Loucy (cell line): ENCODE data around the gene CCDC3.

ENCODE experiments used
- H2AFZ ChIP-seq: fragments of 200-600 bp; sonication (generic); 2 replicates; pipeline ENCODE4 v1.6.0; 2016; ENCODE audit warnings: antibody characterized with exemption, mild to moderate bottlenecking, low read length, moderate library complexity
- H3F3A ChIP-seq: fragments of 200-600 bp; 2 replicates; pipeline ENCODE4 v1.6.0; 2016; ENCODE audit warnings: antibody characterized with exemption, low read depth, mild to moderate bottlenecking
- H3K27me3 ChIP-seq: fragments of 200-600 bp; sonication (generic); 2 replicates; pipeline ENCODE4 v1.6.1; 2014; ENCODE audit warnings: low read length, mild to moderate bottlenecking; ENCODE audit not compliant: insufficient read depth, poor library complexity, severe bottlenecking
- H3K36me3 ChIP-seq: fragments of 200-600 bp; sonication (generic); 2 replicates; pipeline ENCODE4 v1.6.1; 2016; ENCODE audit warnings: low read length; ENCODE audit not compliant: insufficient read depth
- H3K4me1 ChIP-seq: fragments of 200-600 bp; sonication (generic); 2 replicates; pipeline ENCODE4 v1.5.1; 2014; ENCODE audit warnings: low read length, mild to moderate bottlenecking; ENCODE audit not compliant: insufficient read depth, poor library complexity, severe bottlenecking
- H3K4me2 ChIP-seq: fragments of 200-600 bp; sonication (generic); 2 replicates; pipeline ENCODE4 v1.6.0; 2014; ENCODE audit warnings: antibody characterized with exemption, low read length, low read depth, mild to moderate bottlenecking; ENCODE audit not compliant: poor library complexity, severe bottlenecking
- H3K4me3 ChIP-seq: fragments of 200-600 bp; sonication (generic); 2 replicates; pipeline ENCODE4 v1.5.1; 2014; ENCODE audit warnings: low read length, mild to moderate bottlenecking, mixed read lengths; ENCODE audit not compliant: poor library complexity, severe bottlenecking
- H3K79me2 ChIP-seq: fragments of 200-600 bp; sonication (generic); 2 replicates; pipeline ENCODE4 v1.6.1; 2014; ENCODE audit warnings: low read length; ENCODE audit not compliant: insufficient read depth
- H3K9ac ChIP-seq: fragments of 200-600 bp; sonication (generic); 2 replicates; pipeline ENCODE4 v1.6.0; 2014; ENCODE audit warnings: mild to moderate bottlenecking, low read depth, low read length, moderate library complexity; ENCODE audit not compliant: poor library complexity, severe bottlenecking
- H3K9me2 ChIP-seq: fragments of 200-600 bp; sonication (generic); replicated peaks from 2 replicates; pipeline ENCODE4 v1.6.1; 2016; ENCODE audit warnings: low read depth, low read length, mixed read lengths
- H3K9me3 ChIP-seq: fragments of 200-600 bp; sonication (generic); 2 replicates; pipeline ENCODE4 v1.6.1; 2014; ENCODE audit warnings: mild to moderate bottlenecking, antibody characterized with exemption, low read length, low read depth; ENCODE audit not compliant: insufficient read depth
- H4K20me1 ChIP-seq: fragments of 200-600 bp; sonication (generic); 2 replicates; pipeline ENCODE4 v1.6.0; 2014; ENCODE audit warnings: antibody characterized with exemption, low read length, mild to moderate bottlenecking; ENCODE audit not compliant: insufficient read depth, poor library complexity, severe bottlenecking
- EZH2phosphoT487 ChIP-seq: fragments of 200-600 bp; IDR thresholded peaks from 2 replicates; pipeline ENCODE4 v1.6.1; 2018; ENCODE audit warnings: antibody characterized with exemption, mild to moderate bottlenecking, moderate library complexity, borderline replicate concordance
- TF ChIP-seq, protein P1 (sequence below): fragments of 200-600 bp; sonication (generic); conservative IDR thresholded peaks from 2 replicates; pipeline ENCODE4 v1.5.1; 2014; ENCODE audit warnings: mild to moderate bottlenecking, antibody characterized with exemption, low read length

CCDC3 gene

DNA sequence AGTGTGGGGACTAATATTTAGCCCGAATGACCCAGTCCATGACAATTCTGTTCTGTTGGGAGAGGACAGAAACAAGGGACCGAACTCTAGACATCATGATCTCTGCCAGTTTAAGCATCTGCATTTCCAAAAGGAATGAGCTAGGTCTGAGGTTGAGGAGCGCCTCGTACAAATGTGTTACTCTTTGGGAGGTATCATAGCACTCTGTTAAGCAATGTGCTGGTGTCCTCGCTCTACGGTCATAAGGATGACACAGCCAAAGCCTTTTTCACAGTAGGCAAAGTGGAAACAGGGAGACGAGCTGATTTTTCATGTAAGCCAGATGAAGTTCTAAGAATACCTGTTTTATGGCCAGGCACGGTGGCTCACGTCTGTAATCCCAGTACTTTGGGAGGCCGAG is 15.4 kb upstream of the CCDC3 start:
- H3F3A ChIP-seq, result no peaks in the 10 kb centered on the region
- TF ChIP-seq, protein P1, sequence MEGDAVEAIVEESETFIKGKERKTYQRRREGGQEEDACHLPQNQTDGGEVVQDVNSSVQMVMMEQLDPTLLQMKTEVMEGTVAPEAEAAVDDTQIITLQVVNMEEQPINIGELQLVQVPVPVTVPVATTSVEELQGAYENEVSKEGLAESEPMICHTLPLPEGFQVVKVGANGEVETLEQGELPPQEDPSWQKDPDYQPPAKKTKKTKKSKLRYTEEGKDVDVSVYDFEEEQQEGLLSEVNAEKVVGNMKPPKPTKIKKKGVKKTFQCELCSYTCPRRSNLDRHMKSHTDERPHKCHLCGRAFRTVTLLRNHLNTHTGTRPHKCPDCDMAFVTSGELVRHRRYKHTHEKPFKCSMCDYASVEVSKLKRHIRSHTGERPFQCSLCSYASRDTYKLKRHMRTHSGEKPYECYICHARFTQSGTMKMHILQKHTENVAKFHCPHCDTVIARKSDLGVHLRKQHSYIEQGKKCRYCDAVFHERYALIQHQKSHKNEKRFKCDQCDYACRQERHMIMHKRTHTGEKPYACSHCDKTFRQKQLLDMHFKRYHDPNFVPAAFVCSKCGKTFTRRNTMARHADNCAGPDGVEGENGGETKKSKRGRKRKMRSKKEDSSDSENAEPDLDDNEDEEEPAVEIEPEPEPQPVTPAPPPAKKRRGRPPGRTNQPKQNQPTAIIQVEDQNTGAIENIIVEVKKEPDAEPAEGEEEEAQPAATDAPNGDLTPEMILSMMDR, result no peak
- TF ChIP-seq EZH2phosphoT487, result no peak
- H3K4me2 ChIP-seq, result no peak overlapping the region
- H3K9ac ChIP-seq, result no peak overlapping the region
- H3K4me3 ChIP-seq, result no peak overlapping the region
- H3K9me2 ChIP-seq, result no peaks in the 10 kb centered on the region
- H3K27me3 ChIP-seq, result no peaks in the 10 kb centered on the region
- no peak overlapping the region for H2AFZ ChIP-seq
- H3K4me1 ChIP-seq, result no peaks in the 10 kb centered on the region
- no peaks in the 10 kb centered on the region for H3K36me3 ChIP-seq
- no peaks in the 10 kb centered on the region for H3K9me3 ChIP-seq
- no peaks in the 10 kb centered on the region for H3K79me2 ChIP-seq
- no peaks in the 10 kb centered on the region for H4K20me1 ChIP-seq

DNA sequence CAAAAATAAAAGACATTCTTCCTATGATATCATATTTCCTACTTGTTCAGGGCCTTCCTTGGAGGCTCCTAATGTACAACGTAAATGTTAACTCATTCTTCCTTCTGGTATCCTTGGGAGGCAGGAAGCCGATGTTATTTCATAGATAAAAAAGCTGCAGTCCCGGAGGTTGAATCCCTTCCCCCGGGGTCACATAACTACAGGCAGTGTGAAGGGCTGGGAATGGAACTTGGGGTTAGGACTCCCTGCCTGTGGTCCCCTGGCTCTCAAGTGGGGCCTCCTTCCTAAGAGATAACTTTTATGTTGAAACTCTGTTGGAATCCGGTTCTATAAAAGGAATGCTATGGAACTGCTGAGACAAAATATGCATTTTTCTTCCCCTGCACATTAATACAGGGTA is 14.9 kb upstream of the CCDC3 start:
- Histone ChIP-seq H3K4me1 (no peaks in the 10 kb centered on the region), H3K79me2 (no peaks in the 10 kb centered on the region), H3K9me2 (no peaks in the 10 kb centered on the region), H3K9ac (no peak overlapping the region), H4K20me1 (no peaks in the 10 kb centered on the region), H3K27me3 (no peaks in the 10 kb centered on the region), H3K36me3 (no peaks in the 10 kb centered on the region), H3K9me3 (no peaks in the 10 kb centered on the region), H3K4me3 (no peak overlapping the region), H2AFZ (no peak overlapping the region), H3F3A (no peaks in the 10 kb centered on the region), H3K4me2 (no peak overlapping the region)
- TF ChIP-seq EZH2phosphoT487, result no peak
- TF ChIP-seq, protein P1, result no peak

DNA sequence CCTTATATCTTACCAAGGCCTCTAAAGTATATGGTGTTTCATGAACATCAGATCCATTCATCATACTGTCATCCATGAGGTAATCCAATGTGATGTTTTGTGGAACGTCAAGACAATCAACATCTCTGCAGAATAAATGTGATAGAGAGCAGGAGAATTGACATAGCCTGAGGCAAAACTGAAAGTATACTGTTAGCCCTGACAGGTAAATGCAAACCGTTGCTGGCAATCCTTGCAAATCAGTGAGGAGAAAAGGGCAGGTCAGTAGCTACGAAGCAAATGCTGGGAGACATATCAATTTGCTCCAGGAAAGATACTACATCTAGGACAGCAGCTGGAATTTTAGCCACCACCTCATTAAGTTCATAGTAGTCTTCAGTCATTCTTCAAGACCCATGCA is 4.5 kb upstream of the CCDC3 start:
- no peaks in the 10 kb centered on the region for H3K27me3 ChIP-seq
- no peaks in the 10 kb centered on the region for H3K4me1 ChIP-seq
- no peaks in the 10 kb centered on the region for H3F3A ChIP-seq
- H2AFZ ChIP-seq, result no peak overlapping the region
- H3K4me2 ChIP-seq, result no peak overlapping the region
- H3K9me3 ChIP-seq, result no peaks in the 10 kb centered on the region
- no peak overlapping the region for H3K4me3 ChIP-seq
- no peak for TF ChIP-seq EZH2phosphoT487
- TF ChIP-seq, protein P1, result no peak
- no peak overlapping the region for H3K9ac ChIP-seq
- H3K9me2 ChIP-seq, result no peaks in the 10 kb centered on the region
- no peaks in the 10 kb centered on the region for H3K79me2 ChIP-seq
- no peaks in the 10 kb centered on the region for H3K36me3 ChIP-seq
- no peaks in the 10 kb centered on the region for H4K20me1 ChIP-seq
